HS-5 (cell line): ENCODE data around the gene GABRB1.
"Not testable (repeated sequence)": the region's sequence is repeated elsewhere in the genome, so short reads cannot be mapped to it uniquely, and the experiment has no call there.

Experiments
- DNase-seq: peaks from one replicate; pipeline ENCODE4 v3.0.0-alpha.2; 2012; ENCODE audit warnings: low read depth

The GABRB1 gene

GRCh38 chr4:47309165-47309564 is 277.8 kb downstream of the GABRB1 start:
- no peak for DNase-seq

GRCh38 chr4:47312170-47312569 is 280.8 kb downstream of the GABRB1 start:
- DNase-seq, result no peak

- no peak for DNase-seq
Measured at GRCh38 chr4:47313384-47313783, 282.0 kb downstream of the GABRB1 start.

GRCh38 chr4:47315346-47315745 is 284.0 kb downstream of the GABRB1 start:
- peak; percentile 47 for DNase-seq

- no peak for DNase-seq
Measured at GRCh38 chr4:47326025-47326424, 294.7 kb downstream of the GABRB1 start.

GRCh38 chr4:47330866-47331265 is 299.5 kb downstream of the GABRB1 start:
- no peak for DNase-seq

- no peak for DNase-seq
Measured at GRCh38 chr4:47334652-47335051, 303.3 kb downstream of the GABRB1 start.

GRCh38 chr4:47337893-47338292 is 306.5 kb downstream of the GABRB1 start:
- no peak for DNase-seq

- no peak for DNase-seq
Measured at GRCh38 chr4:47340914-47341313, 309.5 kb downstream of the GABRB1 start.

GRCh38 chr4:47342796-47343195 is 311.4 kb downstream of the GABRB1 start:
- DNase-seq, result no peak

- DNase-seq, result peak; percentile 56
Measured at GRCh38 chr4:47349326-47349725, 318.0 kb downstream of the GABRB1 start.

GRCh38 chr4:47355568-47355967 is 324.2 kb downstream of the GABRB1 start:
- no peak for DNase-seq

- DNase-seq, result no peak
Measured at GRCh38 chr4:47359891-47360290, 328.5 kb downstream of the GABRB1 start.

- no peak for DNase-seq
Measured at GRCh38 chr4:47367761-47368160, 336.4 kb downstream of the GABRB1 start.

GRCh38 chr4:47368211-47368610 is 336.8 kb downstream of the GABRB1 start:
- DNase-seq, result no peak

- no peak for DNase-seq
Measured at GRCh38 chr4:47372561-47372960, 341.2 kb downstream of the GABRB1 start.

- no peak for DNase-seq
Measured at GRCh38 chr4:47373174-47373573, 341.8 kb downstream of the GABRB1 start.

- no peak for DNase-seq
Measured at GRCh38 chr4:47373709-47374108, 342.3 kb downstream of the GABRB1 start.

- peak; percentile 40 for DNase-seq
Measured at GRCh38 chr4:47374477-47374876, 343.1 kb downstream of the GABRB1 start.

- DNase-seq, result not testable (repeated sequence)
Measured at GRCh38 chr4:47378021-47378530, 346.7 kb downstream of the GABRB1 start.

- DNase-seq, result no peak
Measured at GRCh38 chr4:47381172-47381571, 349.8 kb downstream of the GABRB1 start.

GRCh38 chr4:47382846-47383360 is 351.5 kb downstream of the GABRB1 start:
- DNase-seq, result no peak

GRCh38 chr4:47383829-47384427 is 352.6 kb downstream of the GABRB1 start:
- DNase-seq, result peak; percentile 8

- DNase-seq, result no peak
Measured at GRCh38 chr4:47386146-47386545, 354.8 kb downstream of the GABRB1 start.
